GM20000 (cell line): Measurements from ENCODE around the gene TNC.

Experiments
- DNase-seq: peaks from one replicate; pipeline ENCODE4 v3.0.0; 2012; ENCODE audit warnings: low spot score
- CTCF ChIP-seq: IDR thresholded peaks from 2 replicates; pipeline ENCODE4 v1.5.1; 2012; ENCODE audit warnings: mild to moderate bottlenecking, control low read depth; ENCODE audit errors: extremely low read depth, missing control alignments

The TNC gene

GRCh38 chr9:115002371-115003120 is 115.4 kb downstream of the TNC start:
- DNase-seq, result no peak
- TF ChIP-seq CTCF, result no peak

- DNase-seq, result no peak
These were observed 117.7 kb downstream of the TNC start for GRCh38 chr9:115000217-115000639.

GRCh38 chr9:114998326-114998725 is 119.6 kb downstream of the TNC start:
- no peak for DNase-seq
- no peak for TF ChIP-seq CTCF

More at GRCh38 chr9:115000217-115000639, 117.7 kb downstream of the TNC start:
- TF ChIP-seq CTCF, result no peak

GRCh38 chr9:114995681-114996221 is 122.2 kb downstream of the TNC start:
- TF ChIP-seq CTCF, result no peak
- DNase-seq, result no peak

- TF ChIP-seq CTCF, result no peak
- no peak for DNase-seq
These were observed 123.2 kb downstream of the TNC start for GRCh38 chr9:114994768-114995167.

GRCh38 chr9:114991861-114992260 is 126.1 kb downstream of the TNC start:
- no peak for TF ChIP-seq CTCF
- no peak for DNase-seq

GRCh38 chr9:114990901-114991300 is 127.1 kb downstream of the TNC start:
- no peak for DNase-seq
- no peak for TF ChIP-seq CTCF
